Esophagus squamous epithelium (tissue), 5 donors: ENCODE data around the gene GUCA2A. TPM values are rescaled to one million over a fixed set of nuclear protein-coding genes. Genes with fewer than 3 reads are reported as not detected.
A peak's percentile ranks its signal among the peaks of the same experiment; 100 is the strongest.

Experiments used
- DNase-seq: peaks from one replicate; lab custom pipeline; 2025; lab: John Stamatoyannopoulos, UW
- H3K27ac ChIP-seq, 4 donors: fragments of 200-600 bp; sonication (generic); one replicate each; pipeline ENCODE4 v1.5.1; 2016 to 2019; ENCODE audit warnings: mild to moderate bottlenecking in 1 of 4
- H3K27me3 ChIP-seq, 4 donors: fragments of 200-600 bp; sonication (generic); 1 replicate in 3 of 4; 2 replicates in 1 of 4; pipeline versions ENCODE4 v1.5.1 to v1.6.0; 2017 to 2021; ENCODE audit warnings: antibody characterized with exemption in 1 of 4
- H3K36me3 ChIP-seq, 3 donors: fragments of 200-600 bp; sonication (generic); one replicate each; pipeline ENCODE4 v1.5.1; 2016 to 2019
- H3K4me1 ChIP-seq, 3 donors: fragments of 200-600 bp; sonication (generic); one replicate each; pipeline ENCODE4 v1.5.1; 2017 to 2019
- H3K4me3 ChIP-seq, 4 donors: fragments of 200-600 bp; sonication (generic); 1 replicate in 3 of 4; 2 replicates in 1 of 4; pipeline ENCODE4 v1.5.1; 2016 to 2019; ENCODE audit warnings: mild to moderate bottlenecking in 2 of 4, moderate library complexity in 1 of 4
- H3K9me3 ChIP-seq, 3 donors: fragments of 200-600 bp; sonication (generic); one replicate each; pipeline ENCODE4 v1.5.1; 2016 to 2019
- CTCF ChIP-seq, 6 experiments: fragments of 450-650 bp in 4 of 6; fragments of 200-600 bp in 2 of 6; sonication (generic) in 2 of 6; IDR thresholded peaks; one replicate each; pipeline ENCODE4 v1.5.1; 2016 to 2019; ENCODE audit warnings: antibody characterized with exemption in 6 of 6, mild to moderate bottlenecking in 4 of 6, moderate library complexity in 4 of 6
- POLR2A ChIP-seq, 4 donors: fragments of 450-650 bp; IDR thresholded peaks; one replicate each; pipeline ENCODE4 v1.6.1; 2017; ENCODE audit warnings: antibody characterized with exemption in 4 of 4, mild to moderate bottlenecking in 4 of 4, moderate library complexity in 3 of 4
- WGBS, 2 donors: methylation state at CpG; one replicate each; pipeline ENCODE4 v1.1.5; 2018; 5-methylcytosine and 5-hydroxymethylcytosine counted together
- intact Hi-C: fragments of 100-400 bp; cut with DNase I; formaldehyde crosslinking; loops from one replicate; pipeline ENCODE4 v1.15.0; 2022
- total RNA-seq, 4 donors: library from RNA; depleted of rRNA; stranded (reverse); fragments of >200 nt; gene quantifications; one replicate each; pipeline ENCODE4 v1.1.0, GENCODE V29; 2016
- donor health status: DM: yes; HTN: yes; CAD: no.

Gene GUCA2A
- total RNA-seq, 4 donors from 2014 or later: not detected

- Histone ChIP-seq H3K27me3 (peaks cover 0 to 80% (median 0%) of the 10 kb centered on the region in 4 donors), H3K36me3 (no peaks in the 10 kb centered on the region), H3K4me1 (peaks cover 0 to 15% (median 3%) of the 10 kb centered on the region in 3 donors), H3K4me3 (no peak overlapping the region), H3K27ac (no peak overlapping the region), H3K9me3 (no peaks in the 10 kb centered on the region)
- intact Hi-C loops: no loop called here
- TF ChIP-seq POLR2A (IDR thresholded peaks at IDR 0.05) (no peak), CTCF (IDR thresholded peaks at IDR 0.05) (no peak)
- DNase-seq: no peak
- WGBS, 2 donors: 81 to 95% methylated on average over 4 of the region's 5 CpGs
Measured at GRCh38 chr1:42141978-42142377, 22.6 kb downstream of the GUCA2A start.

- no peak overlapping the region for H3K27ac ChIP-seq
- no peaks in the 10 kb centered on the region for H3K9me3 ChIP-seq
- peaks cover 0 to 6% (median 0%) of the 10 kb centered on the region in 3 donors for H3K4me1 ChIP-seq
- intact Hi-C loops: no loop called here
- H3K36me3 ChIP-seq: no peaks in the 10 kb centered on the region
- 70 to 84% methylated on average over 2 of the region's 2 CpGs for WGBS, 2 donors
- DNase-seq: no peak
- no peak overlapping the region for H3K4me3 ChIP-seq
- H3K27me3 ChIP-seq: peaks cover 0 to 76% (median 0%) of the 10 kb centered on the region in 4 donors
- TF ChIP-seq CTCF (IDR thresholded peaks at IDR 0.05) (no peak), POLR2A (IDR thresholded peaks at IDR 0.05) (no peak)
Measured at GRCh38 chr1:42140191-42140590, 24.4 kb downstream of the GUCA2A start.

GRCh38 chr1:42139444-42139843 lies 25.1 kb downstream of the GUCA2A start:
- no peaks in the 10 kb centered on the region for H3K36me3 ChIP-seq
- TF ChIP-seq CTCF (IDR thresholded peaks at IDR 0.05) (no peak), POLR2A (IDR thresholded peaks at IDR 0.05) (no peak)
- peaks cover 0 to 6% (median 0%) of the 10 kb centered on the region in 3 donors for H3K4me1 ChIP-seq
- no peak overlapping the region for H3K27ac ChIP-seq
- DNase-seq: no peak
- WGBS, 2 donors: 87 to 95% methylated on average over 3 of the region's 3 CpGs
- H3K9me3 ChIP-seq: no peaks in the 10 kb centered on the region
- intact Hi-C loops: no loop called here
- peaks cover 0 to 75% (median 0%) of the 10 kb centered on the region in 4 donors for H3K27me3 ChIP-seq
- H3K4me3 ChIP-seq: no peak overlapping the region

- intact Hi-C loops: no loop called here
- no peak for DNase-seq
- H3K4me1 ChIP-seq: peaks cover 0 to 6% (median 0%) of the 10 kb centered on the region in 3 donors
- WGBS, 2 donors: 87 to 89% methylated on average over 4 of the region's 4 CpGs
- H3K27ac ChIP-seq: no peak overlapping the region
- no peak for TF ChIP-seq CTCF (IDR thresholded peaks at IDR 0.05)
- TF ChIP-seq POLR2A (IDR thresholded peaks at IDR 0.05): no peak
- no peak overlapping the region for H3K4me3 ChIP-seq
- no peaks in the 10 kb centered on the region for H3K9me3 ChIP-seq
- H3K36me3 ChIP-seq: no peaks in the 10 kb centered on the region
- peaks cover 0 to 67% (median 0%) of the 10 kb centered on the region in 4 donors for H3K27me3 ChIP-seq
Measured at GRCh38 chr1:42138586-42138985, 26.0 kb downstream of the GUCA2A start.

- H3K27ac ChIP-seq: no peak overlapping the region
- H3K4me1 ChIP-seq: no peaks in the 10 kb centered on the region
- H3K36me3 ChIP-seq: no peaks in the 10 kb centered on the region
- 48 to 64% methylated on average over 7 to 10 of the region's 10 CpGs for whole genome bisulfite sequencing, 2 donors
- intact Hi-C loops: no loop called here
- TF ChIP-seq CTCF (IDR thresholded peaks at IDR 0.05) (peak in 1 of 6 experiments; percentile 7), POLR2A (IDR thresholded peaks at IDR 0.05) (no peak)
- no peak overlapping the region for H3K4me3 ChIP-seq
- H3K27me3 ChIP-seq: peaks cover 0 to 58% (median 0%) of the 10 kb centered on the region in 4 donors
- no peak for DNase-seq
- H3K9me3 ChIP-seq: no peaks in the 10 kb centered on the region
Measured at GRCh38 chr1:42137766-42138165, 26.8 kb downstream of the GUCA2A start.
